DMS153 treated with DMSO at 0.1 percent for 48 hours (cell line): ENCODE data around the gene CATSPER2.
"Not testable (repeated sequence)": the region's sequence is repeated elsewhere in the genome, so short reads cannot be mapped to it uniquely, and the experiment has no call there.

Experiments used
- DNase-seq: peaks from one replicate; lab custom pipeline; 2025; ENCODE audit not compliant: unreplicated experiment; lab: John Stamatoyannopoulos, UW

CATSPER2 gene

GRCh38 chr15:43593328-43594190, 55.1 kb downstream of the CATSPER2 start, which contains the start of gene CKMT1B:
Gene CKMT1B, plus strand, starts transcription at chr15:43594027. Its CDS starts 192 bp downstream, at chr15:43594219.
- not testable (repeated sequence) for DNase-seq

GRCh38 chr15:43592841-43593240, 55.8 kb downstream of the CATSPER2 start:
- not testable (repeated sequence) for DNase-seq

GRCh38 chr15:43589778-43590466, 58.7 kb downstream of the CATSPER2 start, which contains the start of gene PPIP5K1:
Gene PPIP5K1, minus strand, starts transcription at chr15:43590208. Its CDS starts 5,704 bp downstream, at chr15:43584504.
- DNase-seq: not testable (repeated sequence)
